GM23248 (cell line): ENCODE measurements around the gene SLC15A5. TPM values are rescaled to one million over a fixed set of nuclear protein-coding genes. Genes with fewer than 3 reads are reported as not detected.

ENCODE experiments used
- DNase-seq: peaks from one replicate; pipeline ENCODE4 v3.0.0-alpha.2; 2015
- H2AFZ ChIP-seq: fragments of 200-600 bp; sonication (generic); 2 replicates; pipeline ENCODE4 v1.6.1; 2016; ENCODE audit warnings: antibody characterized with exemption
- H3F3A ChIP-seq: fragments of 200-600 bp; sonication (generic); 2 replicates; pipeline ENCODE4 v1.6.1; 2016; ENCODE audit warnings: mild to moderate bottlenecking, antibody characterized with exemption, mixed run types; ENCODE audit not compliant: insufficient read depth
- H3K27ac ChIP-seq: fragments of 200-600 bp; sonication (generic); 2 replicates; pipeline ENCODE4 v1.5.1; 2016; ENCODE audit warnings: mild to moderate bottlenecking
- H3K27me3 ChIP-seq: fragments of 200-600 bp; sonication (generic); replicated peaks from 2 replicates; pipeline ENCODE4 v1.6.1; 2016; ENCODE audit warnings: mild to moderate bottlenecking; ENCODE audit not compliant: insufficient read depth
- H3K36me3 ChIP-seq: fragments of 200-600 bp; sonication (generic); 2 replicates; pipeline ENCODE4 v1.6.1; 2016; ENCODE audit warnings: low read depth, mild to moderate bottlenecking
- H3K4me1 ChIP-seq: fragments of 200-600 bp; sonication (generic); 2 replicates; pipeline ENCODE4 v1.6.1; 2016; ENCODE audit warnings: mild to moderate bottlenecking; ENCODE audit not compliant: insufficient read depth
- H3K4me2 ChIP-seq: fragments of 200-600 bp; sonication (generic); one replicate; pipeline ENCODE4 v1.6.1; 2016; ENCODE audit warnings: mild to moderate bottlenecking; ENCODE audit not compliant: unreplicated experiment
- H3K4me3 ChIP-seq: fragments of 200-600 bp; sonication (generic); 2 replicates; pipeline ENCODE4 v1.5.1; 2016; ENCODE audit warnings: mild to moderate bottlenecking
- H3K79me2 ChIP-seq: fragments of 200-600 bp; sonication (generic); 2 replicates; pipeline ENCODE4 v1.6.1; 2016; ENCODE audit warnings: mild to moderate bottlenecking; ENCODE audit not compliant: insufficient read depth
- H3K9ac ChIP-seq: fragments of 200-600 bp; sonication (generic); 2 replicates; pipeline ENCODE4 v1.6.1; 2016; ENCODE audit warnings: mild to moderate bottlenecking
- H3K9me2 ChIP-seq: fragments of 200-600 bp; sonication (generic); 2 replicates; pipeline ENCODE4 v1.6.1; 2016; ENCODE audit warnings: mixed run types, mild to moderate bottlenecking, moderate library complexity; ENCODE audit not compliant: insufficient read depth
- H3K9me3 ChIP-seq: fragments of 200-600 bp; sonication (generic); one replicate; pipeline ENCODE4 v1.6.1; 2017; ENCODE audit warnings: low read depth
- H4K20me1 ChIP-seq: fragments of 200-600 bp; sonication (generic); 2 replicates; pipeline ENCODE4 v1.6.0; 2016; ENCODE audit not compliant: insufficient read depth
- EZH2 ChIP-seq: fragments of 200-600 bp; sonication (generic); IDR thresholded peaks from 2 replicates; pipeline ENCODE4 v1.6.1; 2018; ENCODE audit warnings: antibody characterized with exemption, mild to moderate bottlenecking; ENCODE audit not compliant: insufficient read depth, poor library complexity, severe bottlenecking
- EZH2phosphoT487 ChIP-seq: fragments of 200-600 bp; sonication (generic); IDR thresholded peaks from 2 replicates; pipeline ENCODE4 v1.6.1; 2018; ENCODE audit warnings: antibody characterized with exemption, moderate library complexity, mild to moderate bottlenecking, low read depth; ENCODE audit not compliant: insufficient read depth
- WGBS, 2 experiments: methylation state at CpG; one replicate each; pipeline ENCODE4 v1.1.6; 2015 to 2017; ENCODE audit warnings: low lambda C conversion rate in 2 of 2, low coverage in 1 of 2; ENCODE audit errors: missing lambda C conversion rate in 2 of 2; 5-methylcytosine and 5-hydroxymethylcytosine counted together
- in situ Hi-C: fragments of 300-500 bp; cut with MboI; formaldehyde crosslinking; loops from 2 replicates; pipeline ENCODE4 v1.15.0; 2020
- polyA plus RNA-seq: library from polyadenylated mRNA; unstranded; fragments of >200 nt; fragmentation: Nextera tagmentation; extraction: Ambion mirVana; gene quantifications from 2 replicates; pipeline ENCODE4 v1.2.1, GENCODE V29; 2016
- total RNA-seq: library from RNA; depleted of rRNA; stranded (reverse); fragments of >200 nt; shearing (Covaris generic); gene quantifications from 2 replicates; pipeline ENCODE4 v1.2.3, GENCODE V29; 2014

Gene SLC15A5
- total and polyA plus RNA-seq, 2 experiments from 2014 or later: not detected

DNA sequence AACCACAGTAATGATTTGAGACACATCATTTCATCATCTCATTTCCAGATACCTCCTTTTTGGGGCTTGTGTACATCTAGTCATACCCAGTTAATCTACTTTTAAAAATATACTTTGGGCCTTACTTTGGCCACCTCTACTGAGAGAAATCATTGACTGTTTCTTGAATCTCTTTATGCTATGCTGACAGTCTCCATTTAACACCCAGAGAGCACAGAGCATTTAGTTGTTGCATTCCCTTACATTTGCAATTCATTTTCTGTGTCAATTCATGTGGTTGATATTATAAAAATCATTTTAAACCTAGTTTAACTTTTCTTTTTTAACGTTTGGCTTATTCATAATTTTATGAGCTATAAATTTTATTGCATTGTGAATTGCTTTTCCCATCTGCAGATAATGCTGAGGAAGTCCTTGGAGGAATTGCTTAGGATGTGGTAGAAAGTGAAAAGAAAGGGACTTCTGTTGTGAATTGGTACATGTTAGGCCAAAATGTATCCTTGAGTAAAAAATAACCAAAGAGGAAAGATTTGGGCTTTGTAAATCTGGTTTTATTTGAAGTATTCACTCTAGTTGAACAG is 17.0 kb upstream of the SLC15A5 start:
- H3K4me1 ChIP-seq: peaks cover 5% of the 10 kb centered on the region
- no peak for TF ChIP-seq EZH2
- TF ChIP-seq EZH2phosphoT487: no peak
- no peaks in the 10 kb centered on the region for H4K20me1 ChIP-seq
- no peaks in the 10 kb centered on the region for H3K9me3 ChIP-seq
- H3K4me3 ChIP-seq: no peak overlapping the region
- DNase-seq: no peak
- H3K36me3 ChIP-seq: no peaks in the 10 kb centered on the region
- H3F3A ChIP-seq: no peaks in the 10 kb centered on the region
- H3K4me2 ChIP-seq: no peak overlapping the region
- WGBS, 2 experiments: 0 to 4% methylated on average over 1 of the region's 1 CpG
- no peak overlapping the region for H3K9ac ChIP-seq
- in situ Hi-C loops: no loop called here
- H3K9me2 ChIP-seq: 0 out of 2 replicates have a peak, but pooled peaks cover 3% of the 10 kb centered on the region
- no peaks in the 10 kb centered on the region for H3K79me2 ChIP-seq
- H3K27ac ChIP-seq: no peak overlapping the region
- H2AFZ ChIP-seq: no peak overlapping the region
- H3K27me3 ChIP-seq: no peaks in the 10 kb centered on the region

DNA sequence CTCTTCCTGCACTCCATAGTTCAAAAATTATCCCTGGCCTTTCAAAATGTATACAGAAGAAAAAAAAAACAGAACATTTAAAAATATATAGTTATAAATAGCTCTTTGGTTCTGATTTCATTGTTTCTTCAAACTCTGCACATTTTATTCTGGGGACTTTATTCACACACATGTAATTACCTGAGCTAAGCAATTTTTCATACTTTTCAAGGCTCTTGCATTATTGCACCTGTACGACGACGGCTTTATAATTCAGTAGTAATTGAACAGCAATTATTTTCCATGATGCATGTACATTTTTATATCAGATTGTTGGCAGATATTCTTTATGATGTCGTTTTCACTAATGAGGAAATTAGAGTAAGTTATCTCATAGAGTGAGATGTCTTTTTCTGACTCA is 13.5 kb upstream of the SLC15A5 start:
- no peaks in the 10 kb centered on the region for H3K9me3 ChIP-seq
- H3K9me2 ChIP-seq: no peaks in the 10 kb centered on the region
- H3K4me3 ChIP-seq: no peak overlapping the region
- H4K20me1 ChIP-seq: no peaks in the 10 kb centered on the region
- no peaks in the 10 kb centered on the region for H3K36me3 ChIP-seq
- TF ChIP-seq EZH2: no peak
- TF ChIP-seq EZH2phosphoT487: no peak
- H3K9ac ChIP-seq: no peak overlapping the region
- H3K79me2 ChIP-seq: no peaks in the 10 kb centered on the region
- H3F3A ChIP-seq: no peaks in the 10 kb centered on the region
- H3K27me3 ChIP-seq: no peaks in the 10 kb centered on the region
- DNase-seq: no peak
- no peak overlapping the region for H3K4me2 ChIP-seq
- H3K27ac ChIP-seq: no peak overlapping the region
- no peaks in the 10 kb centered on the region for H3K4me1 ChIP-seq
- H2AFZ ChIP-seq: no peak overlapping the region
- in situ Hi-C loops: no loop called here
- WGBS, 2 experiments: 76 to 85% methylated on average over 4 of the region's 4 CpGs

DNA sequence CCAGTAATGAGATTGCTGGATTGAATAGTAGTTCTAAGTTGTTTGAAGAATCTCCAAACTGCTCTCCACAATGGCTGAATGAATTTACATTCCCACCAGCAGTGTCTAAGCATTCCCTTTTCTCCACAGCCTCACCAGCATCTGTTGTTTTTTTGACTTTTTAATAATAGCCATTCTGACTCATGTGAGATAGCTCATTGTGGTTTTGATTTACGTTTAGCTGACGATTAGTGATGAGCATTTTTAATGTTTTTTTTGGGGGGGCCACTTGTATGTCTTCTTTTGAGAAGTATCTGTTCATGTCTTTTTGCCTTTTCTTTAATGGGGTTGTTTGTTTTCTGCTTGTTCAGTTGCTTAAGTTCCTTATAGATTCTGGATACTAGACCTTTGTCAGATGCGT is 8.1 kb upstream of the SLC15A5 start:
- 21 to 33% methylated on average over 3 of the region's 3 CpGs for WGBS, 2 experiments
- peaks cover 8% of the 10 kb centered on the region; the same call in 1 of the 2 replicates for H3F3A ChIP-seq
- H3K79me2 ChIP-seq: no peaks in the 10 kb centered on the region
- no peaks in the 10 kb centered on the region for H3K36me3 ChIP-seq
- DNase-seq: peak; percentile 34
- H3K9ac ChIP-seq: no peak overlapping the region
- no peak overlapping the region for H3K4me3 ChIP-seq
- no peaks in the 10 kb centered on the region for H3K9me3 ChIP-seq
- no peak overlapping the region for H2AFZ ChIP-seq
- no peaks in the 10 kb centered on the region for H4K20me1 ChIP-seq
- H3K27me3 ChIP-seq: no peaks in the 10 kb centered on the region
- peaks cover 13% of the 10 kb centered on the region for H3K4me1 ChIP-seq
- in situ Hi-C loops: no loop called here
- H3K4me2 ChIP-seq: no peak overlapping the region
- H3K27ac ChIP-seq: no peak overlapping the region
- TF ChIP-seq EZH2: no peak
- TF ChIP-seq EZH2phosphoT487: no peak
- H3K9me2 ChIP-seq: no peaks in the 10 kb centered on the region

DNA sequence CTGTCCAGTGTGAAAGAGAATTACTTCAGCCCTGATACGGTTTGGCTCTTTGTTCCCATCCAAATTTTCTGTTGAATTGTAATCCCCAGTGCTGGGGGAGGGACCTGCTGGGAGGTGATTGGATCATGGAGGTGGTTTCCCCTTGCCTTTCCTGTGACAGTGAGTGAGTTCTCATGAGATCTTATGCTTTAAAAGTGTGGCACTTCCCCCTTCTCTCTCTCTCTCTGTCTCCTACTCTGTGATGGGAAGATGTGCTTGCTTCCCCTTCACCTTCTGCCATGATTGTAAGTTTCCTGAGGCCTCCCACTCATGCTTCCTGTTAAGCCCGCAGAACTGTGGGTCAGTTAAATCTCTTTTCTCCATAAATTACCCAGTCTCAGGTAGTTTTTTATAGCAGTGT is 5.5 kb upstream of the SLC15A5 start:
- no peak for DNase-seq
- no peaks in the 10 kb centered on the region for H3K9me2 ChIP-seq
- H3K79me2 ChIP-seq: no peaks in the 10 kb centered on the region
- no peak overlapping the region for H3K4me3 ChIP-seq
- no peaks in the 10 kb centered on the region for H3K36me3 ChIP-seq
- peaks cover 14% of the 10 kb centered on the region for H3K4me1 ChIP-seq
- H3K27ac ChIP-seq: no peak overlapping the region
- H3K4me2 ChIP-seq: no peak overlapping the region
- in situ Hi-C loops: no loop called here
- 48 to 79% methylated on average over 2 of the region's 2 CpGs for WGBS, 2 experiments
- no peak overlapping the region for H2AFZ ChIP-seq
- no peak overlapping the region for H3K9ac ChIP-seq
- H3K9me3 ChIP-seq: no peaks in the 10 kb centered on the region
- H3K27me3 ChIP-seq: no peaks in the 10 kb centered on the region
- TF ChIP-seq EZH2phosphoT487 (no peak), EZH2 (no peak)
- H3F3A ChIP-seq: peaks cover 8% of the 10 kb centered on the region; the same call in 1 of the 2 replicates
- H4K20me1 ChIP-seq: no peaks in the 10 kb centered on the region
